ENCODE results near the gene ACAA2. TPM values are rescaled to one million over a fixed set of nuclear protein-coding genes. Genes with fewer than 3 reads are reported as not detected.

ACAA2 gene
- polyA plus RNA-seq, 2 of the 4 experiments (the other 2 are of a cell fraction), result 30.9 to 47.5 TPM

- Histone ChIP-seq H3K4me1 (no peaks in the 10 kb centered on the region), H3K27ac (no peak overlapping the region), H3K4me3 (no peak overlapping the region), H3K9me3 (no peaks in the 10 kb centered on the region), H3K4me2 (no peak overlapping the region)
- DNase-seq (ENCODE audit: low read depth in 1 of 2, low spot score in 1 of 2), result no peak
- CTCF ChIA-PET, result interaction anchor here (1.1 kb wide), 1 partner anchor 11 kb away, joined by 3 read pairs; no protein-coding TSS in a partner anchor
- TF ChIP-seq HDAC2 (IDR thresholded peaks at IDR 0.05) (no peak), TFCP2L1 (CRISPR knock-in tag; IDR thresholded peaks at IDR 0.05) (no peak), NFE2L2 (conservative IDR thresholded peaks at IDR 0.05; ENCODE audit: low read length) (no peak), HOXB13 (CRISPR knock-in tag; IDR thresholded peaks at IDR 0.05; ENCODE audit: low read depth) (no peak), RFX5 (IDR thresholded peaks at IDR 0.05) (no peak), JUNB (IDR thresholded peaks at IDR 0.05) (no peak), JUN (IDR thresholded peaks at IDR 0.05) (no peak), RNF2 (IDR thresholded peaks at IDR 0.05; ENCODE audit: borderline replicate concordance, low read depth) (no peak), CHD4 (IDR thresholded peaks at IDR 0.05; ENCODE audit: borderline replicate concordance) (no peak), CTCF (IDR thresholded peaks at IDR 0.05) (no peak), HEYL (CRISPR knock-in tag; IDR thresholded peaks at IDR 0.05) (no peak), CHD2 (IDR thresholded peaks at IDR 0.05; ENCODE audit: low read length, partially characterized antibody) (no peak), HOXB5 (CRISPR knock-in tag; IDR thresholded peaks at IDR 0.05) (no peak), ZNF302 (CRISPR knock-in tag; IDR thresholded peaks at IDR 0.05) (no peak), CBX8 (IDR thresholded peaks at IDR 0.05) (no peak), REST (IDR thresholded peaks at IDR 0.05) (no peak), MAZ (IDR thresholded peaks at IDR 0.05; ENCODE audit: borderline replicate concordance, low read depth, low read length) (no peak)
- TF ChIP-seq, protein P1, sequence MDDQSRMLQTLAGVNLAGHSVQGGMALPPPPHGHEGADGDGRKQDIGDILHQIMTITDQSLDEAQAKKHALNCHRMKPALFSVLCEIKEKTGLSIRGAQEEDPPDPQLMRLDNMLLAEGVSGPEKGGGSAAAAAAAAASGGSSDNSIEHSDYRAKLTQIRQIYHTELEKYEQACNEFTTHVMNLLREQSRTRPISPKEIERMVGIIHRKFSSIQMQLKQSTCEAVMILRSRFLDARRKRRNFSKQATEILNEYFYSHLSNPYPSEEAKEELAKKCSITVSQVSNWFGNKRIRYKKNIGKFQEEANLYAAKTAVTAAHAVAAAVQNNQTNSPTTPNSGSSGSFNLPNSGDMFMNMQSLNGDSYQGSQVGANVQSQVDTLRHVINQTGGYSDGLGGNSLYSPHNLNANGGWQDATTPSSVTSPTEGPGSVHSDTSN (IDR thresholded peaks at IDR 0.05), result no peak
- TF ChIP-seq, protein P2, sequence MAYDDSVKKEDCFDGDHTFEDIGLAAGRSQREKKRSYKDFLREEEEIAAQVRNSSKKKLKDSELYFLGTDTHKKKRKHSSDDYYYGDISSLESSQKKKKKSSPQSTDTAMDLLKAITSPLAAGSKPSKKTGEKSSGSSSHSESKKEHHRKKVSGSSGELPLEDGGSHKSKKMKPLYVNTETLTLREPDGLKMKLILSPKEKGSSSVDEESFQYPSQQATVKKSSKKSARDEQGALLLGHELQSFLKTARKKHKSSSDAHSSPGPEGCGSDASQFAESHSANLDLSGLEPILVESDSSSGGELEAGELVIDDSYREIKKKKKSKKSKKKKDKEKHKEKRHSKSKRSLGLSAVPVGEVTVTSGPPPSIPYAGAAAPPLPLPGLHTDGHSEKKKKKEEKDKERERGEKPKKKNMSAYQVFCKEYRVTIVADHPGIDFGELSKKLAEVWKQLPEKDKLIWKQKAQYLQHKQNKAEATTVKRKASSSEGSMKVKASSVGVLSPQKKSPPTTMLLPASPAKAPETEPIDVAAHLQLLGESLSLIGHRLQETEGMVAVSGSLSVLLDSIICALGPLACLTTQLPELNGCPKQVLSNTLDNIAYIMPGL (CRISPR knock-in tag; IDR thresholded peaks at IDR 0.05; ENCODE audit: borderline replicate concordance), result no peak
- POLR2A ChIA-PET, result no interaction called here
- WGBS (ENCODE audit: missing lambda C conversion rate), result 58% methylated on average over 5 of the region's 6 CpGs
- ATAC-seq, result no peak
- no peak for FAIRE-seq
Measured at GRCh38 chr18:49756135-49756534, 57.2 kb downstream of the ACAA2 start.

GRCh38 chr18:49755489-49755888 lies 57.8 kb downstream of the ACAA2 start:
- POLR2A ChIA-PET, result no interaction called here
- no peak for DNase-seq (ENCODE audit: low read depth in 1 of 2, low spot score in 1 of 2)
- CTCF ChIA-PET, result no interaction called here
- 80% methylated on average over 6 of the region's 6 CpGs for WGBS (ENCODE audit: missing lambda C conversion rate)
- no peak for FAIRE-seq
- H3K4me3 ChIP-seq, result no peak overlapping the region
- H3K9me3 ChIP-seq, result no peaks in the 10 kb centered on the region
- no peak overlapping the region for H3K4me2 ChIP-seq
- H3K4me1 ChIP-seq, result no peaks in the 10 kb centered on the region
- no peak overlapping the region for H3K27ac ChIP-seq
- TF ChIP-seq, protein P3, sequence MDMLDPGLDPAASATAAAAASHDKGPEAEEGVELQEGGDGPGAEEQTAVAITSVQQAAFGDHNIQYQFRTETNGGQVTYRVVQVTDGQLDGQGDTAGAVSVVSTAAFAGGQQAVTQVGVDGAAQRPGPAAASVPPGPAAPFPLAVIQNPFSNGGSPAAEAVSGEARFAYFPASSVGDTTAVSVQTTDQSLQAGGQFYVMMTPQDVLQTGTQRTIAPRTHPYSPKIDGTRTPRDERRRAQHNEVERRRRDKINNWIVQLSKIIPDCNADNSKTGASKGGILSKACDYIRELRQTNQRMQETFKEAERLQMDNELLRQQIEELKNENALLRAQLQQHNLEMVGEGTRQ (IDR thresholded peaks at IDR 0.05), result no peak
- TF ChIP-seq CEBPB (IDR thresholded peaks at IDR 0.05), result no peak
- no peak for TF ChIP-seq GATA3 (IDR thresholded peaks at IDR 0.05; ENCODE audit: borderline replicate concordance)
- no peak for TF ChIP-seq RCOR1 (IDR thresholded peaks at IDR 0.05; ENCODE audit: low read depth, low read length)
- no peak for ATAC-seq

Measured in A549 (cell line).